Upper lobe of left lung (tissue), 4 donors: ENCODE results near the gene TMEM121.
"Not testable (repeated sequence)": the region's sequence is repeated elsewhere in the genome, so short reads cannot be mapped to it uniquely, and the experiment has no call there.

Experiments
- POLR2A ChIP-seq, 4 donors: fragments of 450-650 bp; IDR thresholded peaks; one replicate each; pipeline ENCODE4 v1.5.1; 2016 to 2017; ENCODE audit warnings: antibody characterized with exemption in 4 of 4, mild to moderate bottlenecking in 2 of 4
- POLR2AphosphoS5 ChIP-seq, 2 donors: sonication (generic); formaldehyde crosslinking; IDR thresholded peaks; one replicate each; pipeline ENCODE4 v1.5.1; 2017; ENCODE audit warnings: antibody characterized with exemption in 2 of 2
- TF ChIP-seq, protein P1 (sequence below), 6 experiments: fragments of 450-650 bp in 4 of 6; fragments of 200-600 bp in 2 of 6; sonication (generic) in 2 of 6; IDR thresholded peaks; one replicate each; pipeline ENCODE4 v1.5.1; 2016 to 2019; ENCODE audit warnings: antibody characterized with exemption in 6 of 6

DNA sequence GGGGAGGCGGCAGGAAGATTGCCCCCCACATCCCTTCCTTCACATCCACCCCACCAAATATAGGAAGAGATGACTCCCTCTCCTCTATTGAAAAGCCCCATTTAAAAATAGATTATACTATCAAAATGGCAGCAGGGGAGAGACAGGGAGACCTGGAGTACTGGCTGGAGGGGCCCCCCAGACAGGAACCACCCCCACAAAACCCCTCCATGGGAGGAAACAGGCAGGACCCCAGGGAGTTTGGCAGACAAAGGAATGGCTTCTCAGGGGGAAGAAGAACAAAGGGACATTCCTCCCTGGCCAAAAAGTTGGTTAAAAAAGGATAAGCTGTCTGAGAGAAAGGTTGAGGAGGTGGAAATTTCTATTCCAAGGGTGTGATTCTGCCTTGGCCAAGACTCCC, 19.3 kb downstream of the TMEM121 start:
- TF ChIP-seq, protein P1, sequence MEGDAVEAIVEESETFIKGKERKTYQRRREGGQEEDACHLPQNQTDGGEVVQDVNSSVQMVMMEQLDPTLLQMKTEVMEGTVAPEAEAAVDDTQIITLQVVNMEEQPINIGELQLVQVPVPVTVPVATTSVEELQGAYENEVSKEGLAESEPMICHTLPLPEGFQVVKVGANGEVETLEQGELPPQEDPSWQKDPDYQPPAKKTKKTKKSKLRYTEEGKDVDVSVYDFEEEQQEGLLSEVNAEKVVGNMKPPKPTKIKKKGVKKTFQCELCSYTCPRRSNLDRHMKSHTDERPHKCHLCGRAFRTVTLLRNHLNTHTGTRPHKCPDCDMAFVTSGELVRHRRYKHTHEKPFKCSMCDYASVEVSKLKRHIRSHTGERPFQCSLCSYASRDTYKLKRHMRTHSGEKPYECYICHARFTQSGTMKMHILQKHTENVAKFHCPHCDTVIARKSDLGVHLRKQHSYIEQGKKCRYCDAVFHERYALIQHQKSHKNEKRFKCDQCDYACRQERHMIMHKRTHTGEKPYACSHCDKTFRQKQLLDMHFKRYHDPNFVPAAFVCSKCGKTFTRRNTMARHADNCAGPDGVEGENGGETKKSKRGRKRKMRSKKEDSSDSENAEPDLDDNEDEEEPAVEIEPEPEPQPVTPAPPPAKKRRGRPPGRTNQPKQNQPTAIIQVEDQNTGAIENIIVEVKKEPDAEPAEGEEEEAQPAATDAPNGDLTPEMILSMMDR (IDR thresholded peaks at IDR 0.05), result not testable (repeated sequence)
- not testable (repeated sequence) for TF ChIP-seq POLR2A, POLR2AphosphoS5 (IDR thresholded peaks at IDR 0.05)
